ENCODE results near the gene RIPOR3. TPM values are rescaled to one million over a fixed set of nuclear protein-coding genes. Genes with fewer than 3 reads are reported as not detected.

The RIPOR3 gene
- total and polyA plus RNA-seq, 9 of the 15 experiments (the other 6 are each of a cell fraction or from before 2014, with no cell fraction given), result 3.3 to 62.7 (median 21.4) TPM

- Histone ChIP-seq H3K4me2 (ENCODE audit: insufficient read depth, low read length) (peak overlapping the region; percentile 76; the same call in 1 of the 2 replicates), H3K27me3 (ENCODE audit: control insufficient read depth in 2 of 2, insufficient read depth in 2 of 2, low read length in 2 of 2) (no peaks in the 10 kb centered on the region), H3K27ac (ENCODE audit: extremely low read depth, low read depth, low read length) (peak overlapping the region; percentile 64), H3K9me1 (ENCODE audit: control insufficient read depth, insufficient read depth, low read length) (no peaks in the 10 kb centered on the region), H3K9ac (ENCODE audit: insufficient read depth in 1 of 2, low read depth in 2 of 2, low read length in 2 of 2) (peak overlapping the region; percentile 50 to 69; a peak in 2 of 4 replicates), H3K79me2 (ENCODE audit: control insufficient read depth, insufficient read depth, low read length) (peaks cover 30% of the 10 kb centered on the region), H3K4me3 (no peak overlapping the region), H3K9me3 (replicated peaks; ENCODE audit: control insufficient read depth, insufficient read depth, low read depth, low read length) (no peaks in the 10 kb centered on the region), H2AFZ (ENCODE audit: low read depth, low read length) (peak overlapping the region; percentile 69), H4K20me1 (replicated peaks; ENCODE audit: control insufficient read depth, insufficient read depth, low read length) (no peaks in the 10 kb centered on the region), H3K36me3 (ENCODE audit: control insufficient read depth, insufficient read depth, low read length) (peaks cover 2% of the 10 kb centered on the region; the same call in 1 of the 3 replicates), H3K4me1 (replicated peaks in 1 of 2; ENCODE audit: control insufficient read depth in 2 of 2, insufficient read depth in 2 of 2, low read length in 2 of 2) (peaks cover 41 to 54% of the 10 kb centered on the region in 2 experiments)
- ATAC-seq (no peak), DNase-seq (ENCODE audit: extremely low read depth in 1 of 4, low spot score in 3 of 4) (peak in 1 of 4 experiments; percentile 47), FAIRE-seq (no peak)
- WGBS (ENCODE audit: insufficient coverage, low coverage, missing lambda C conversion rate), result 33% methylated on average over 11 of the region's 11 CpGs
- BruUV-seq (replicated peaks), result no TSS peak
- in situ Hi-C loops (cut with MboI), result no loop called here
- CTCF ChIA-PET (ENCODE audit: low intra/inter-chr PET ratio), result no interaction called here
- POLR2A ChIA-PET, result interaction anchor here (0.6 to 4.2 kb wide), 5 partner anchors 11 to 86 kb away, joined by 3 to 21 read pairs (median 4); partner anchors contain the start of gene RIPOR3
- intact Hi-C loops (cut with micrococcal nuclease), result no loop called here
- TF ChIP-seq PKNOX1 (IDR thresholded peaks at IDR 0.05) (peak; percentile 25; the same call in 1 of the 2 replicates), ATF1 (CRISPR knock-in tag; IDR thresholded peaks at IDR 0.05) (no peak), ATF1 (tag; IDR thresholded peaks at IDR 0.05) (peak; percentile 75), JUNB (CRISPR knock-in tag; conservative IDR thresholded peaks at IDR 0.05) (peak; percentile 54; the same call in 1 of the 2 replicates), SMAD4 (CRISPR knock-in tag; conservative IDR thresholded peaks at IDR 0.05) (peak; percentile 54), JUND (IDR thresholded peaks at IDR 0.05; ENCODE audit: borderline replicate concordance, low read depth, low read length) (peak; percentile 77), JUND (tag; IDR thresholded peaks at IDR 0.05; ENCODE audit: borderline replicate concordance, low read depth, low read length) (peak; percentile 93), SMARCA5 (IDR thresholded peaks at IDR 0.05) (no peak), FOXA1 (IDR thresholded peaks at IDR 0.05; ENCODE audit: borderline replicate concordance) (no peak), CEBPB (tag; IDR thresholded peaks at IDR 0.05) (peak; percentile 14; the same call in 1 of the 2 replicates), ZNF592 (IDR thresholded peaks at IDR 0.05) (peak; percentile 84), RB1 (IDR thresholded peaks at IDR 0.05; ENCODE audit: low read depth) (no peak), RAD21 (CRISPR knock-in tag; conservative IDR thresholded peaks at IDR 0.05 in 1 of 2, IDR thresholded peaks at IDR 0.05 in 1 of 2) (no peak), TBL1XR1 (IDR thresholded peaks at IDR 0.05; ENCODE audit: low read length in 2 of 2) (no peak), NFXL1 (CRISPR knock-in tag; IDR thresholded peaks at IDR 0.05) (no peak), MEF2A (IDR thresholded peaks at IDR 0.05; ENCODE audit: control insufficient read depth, low read depth, low read length) (no peak), CEBPG (CRISPR knock-in tag; IDR thresholded peaks at IDR 0.05) (no peak), CEBPG (tag; conservative IDR thresholded peaks at IDR 0.05 in 1 of 2, IDR thresholded peaks at IDR 0.05 in 1 of 2) (peak in 1 of 2 experiments; percentile 61; a peak in 2 of 4 replicates)
These were observed 37.9 kb upstream of the RIPOR3 start for GRCh38 chr20:50728981-50729874.

All from K562 (cell line).